ENCODE data around the gene CCSER1.

The CCSER1 gene

DNA sequence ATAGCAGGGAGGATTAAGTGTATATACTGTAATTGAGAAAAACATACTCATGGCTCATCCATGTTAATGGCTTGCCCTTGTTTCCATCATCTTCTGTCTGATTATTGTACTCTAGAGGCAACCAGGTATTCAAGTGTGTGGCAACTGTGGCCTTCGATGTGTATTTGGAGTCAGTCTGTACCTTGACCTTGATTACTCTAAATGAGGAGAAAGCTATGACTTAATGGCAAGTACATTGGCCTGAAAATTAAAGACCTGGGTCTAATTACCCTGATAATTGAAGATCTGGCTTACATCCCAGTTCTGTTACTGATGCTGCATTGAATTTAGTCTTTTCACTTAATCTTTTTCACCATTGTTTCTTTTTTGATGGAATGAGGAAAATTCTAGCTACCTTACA lies 409.2 kb downstream of the CCSER1 start:
- Histone ChIP-seq H2BK5ac (ENCODE audit: low read depth, low read length, poor library complexity) (no peak overlapping the region), H3K79me1 (ENCODE audit: low read length) (no peaks in the 10 kb centered on the region), H3K4me2 (ENCODE audit: low read length) (no peak overlapping the region), H3K79me2 (ENCODE audit: control insufficient read depth, insufficient read depth, low read length, poor library complexity) (no peaks in the 10 kb centered on the region), H3K18ac (ENCODE audit: low read length) (no peak overlapping the region), H4K8ac (ENCODE audit: low read depth, low read length) (no peak overlapping the region), H3K23ac (ENCODE audit: low read length) (no peak overlapping the region), H2AFZ (ENCODE audit: insufficient read depth, low read length, poor library complexity) (no peak overlapping the region), H4K91ac (ENCODE audit: low read depth, low read length) (no peak overlapping the region), H2BK12ac (ENCODE audit: low read length) (no peak overlapping the region), H3K14ac (ENCODE audit: low read length) (no peak overlapping the region), H2AK5ac (ENCODE audit: low read length) (no peak overlapping the region), H3K9me3 (ENCODE audit: insufficient read depth, low read depth, low read length) (no peaks in the 10 kb centered on the region), H4K12ac (ENCODE audit: low read depth, low read length) (no peak overlapping the region), H3K4ac (ENCODE audit: low read depth, low read length) (no peak overlapping the region), H3K36me3 (ENCODE audit: control insufficient read depth in 1 of 2, insufficient read depth in 2 of 2, low read length in 2 of 2) (no peaks in the 10 kb centered on the region), H3K4me3 (ENCODE audit: low read depth, low read length) (no peak overlapping the region), H3K9ac (ENCODE audit: low read length) (no peak overlapping the region), H3K27me3 (ENCODE audit: insufficient read depth, low read length) (no peaks in the 10 kb centered on the region), H3K4me1 (ENCODE audit: control insufficient read depth in 1 of 2, insufficient read depth in 2 of 2, low read length in 2 of 2) (no peaks in the 10 kb centered on the region), H3K27ac (ENCODE audit: low read depth, low read length) (no peak overlapping the region), H2BK120ac (ENCODE audit: insufficient read depth, low read length, poor library complexity) (no peak overlapping the region)
- no peak for DNase-seq
- WGBS (ENCODE audit: extremely low coverage, insufficient coverage, insufficient read length) = no CpG with 5 or more reads among the region's 1 CpG

DNA sequence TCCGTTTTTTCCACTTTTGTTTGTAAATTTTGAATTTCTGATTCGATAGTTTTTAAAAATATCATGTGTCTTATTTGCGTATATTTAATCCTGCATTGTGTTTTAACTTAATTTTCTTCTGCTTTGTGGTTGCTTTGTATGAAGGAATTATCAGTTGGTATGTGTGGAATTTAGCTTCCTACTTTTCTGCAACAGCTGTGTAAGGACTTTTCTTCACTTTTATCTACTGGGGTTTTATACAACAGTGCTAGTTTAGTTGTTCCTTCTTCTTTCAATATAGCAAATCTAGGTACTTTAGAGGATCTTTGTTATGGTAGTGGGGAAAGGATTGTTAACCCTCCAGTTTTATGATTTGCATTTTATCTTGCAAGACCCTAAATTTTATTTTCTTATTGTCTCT lies 410.3 kb downstream of the CCSER1 start:
- H3K4me1 ChIP-seq (ENCODE audit: control insufficient read depth in 1 of 2, insufficient read depth in 2 of 2, low read length in 2 of 2) = no peaks in the 10 kb centered on the region
- no peak overlapping the region for H2BK12ac ChIP-seq (ENCODE audit: low read length)
- H4K8ac ChIP-seq (ENCODE audit: low read depth, low read length) = no peak overlapping the region
- no peak overlapping the region for H2AFZ ChIP-seq (ENCODE audit: insufficient read depth, low read length, poor library complexity)
- H3K27ac ChIP-seq (ENCODE audit: low read depth, low read length) = no peak overlapping the region
- no peak overlapping the region for H4K91ac ChIP-seq (ENCODE audit: low read depth, low read length)
- no CpG with 5 or more reads among the region's 3 CpGs for WGBS (ENCODE audit: extremely low coverage, insufficient coverage, insufficient read length)
- H3K14ac ChIP-seq (ENCODE audit: low read length) = no peak overlapping the region
- H3K79me1 ChIP-seq (ENCODE audit: low read length) = no peaks in the 10 kb centered on the region
- no peaks in the 10 kb centered on the region for H3K79me2 ChIP-seq (ENCODE audit: control insufficient read depth, insufficient read depth, low read length, poor library complexity)
- H2AK5ac ChIP-seq (ENCODE audit: low read length) = no peak overlapping the region
- no peaks in the 10 kb centered on the region for H3K36me3 ChIP-seq (ENCODE audit: control insufficient read depth in 1 of 2, insufficient read depth in 2 of 2, low read length in 2 of 2)
- no peak overlapping the region for H3K9ac ChIP-seq (ENCODE audit: low read length)
- H3K4me2 ChIP-seq (ENCODE audit: low read length) = no peak overlapping the region
- no peaks in the 10 kb centered on the region for H3K9me3 ChIP-seq (ENCODE audit: insufficient read depth, low read depth, low read length)
- no peak overlapping the region for H3K23ac ChIP-seq (ENCODE audit: low read length)
- H2BK120ac ChIP-seq (ENCODE audit: insufficient read depth, low read length, poor library complexity) = no peak overlapping the region
- no peak for DNase-seq
- H3K18ac ChIP-seq (ENCODE audit: low read length) = no peak overlapping the region
- H3K4me3 ChIP-seq (ENCODE audit: low read depth, low read length) = no peak overlapping the region
- H4K12ac ChIP-seq (ENCODE audit: low read depth, low read length) = no peak overlapping the region
- no peaks in the 10 kb centered on the region for H3K27me3 ChIP-seq (ENCODE audit: insufficient read depth, low read length)
- no peak overlapping the region for H3K4ac ChIP-seq (ENCODE audit: low read depth, low read length)
- H2BK5ac ChIP-seq (ENCODE audit: low read depth, low read length, poor library complexity) = no peak overlapping the region

DNA sequence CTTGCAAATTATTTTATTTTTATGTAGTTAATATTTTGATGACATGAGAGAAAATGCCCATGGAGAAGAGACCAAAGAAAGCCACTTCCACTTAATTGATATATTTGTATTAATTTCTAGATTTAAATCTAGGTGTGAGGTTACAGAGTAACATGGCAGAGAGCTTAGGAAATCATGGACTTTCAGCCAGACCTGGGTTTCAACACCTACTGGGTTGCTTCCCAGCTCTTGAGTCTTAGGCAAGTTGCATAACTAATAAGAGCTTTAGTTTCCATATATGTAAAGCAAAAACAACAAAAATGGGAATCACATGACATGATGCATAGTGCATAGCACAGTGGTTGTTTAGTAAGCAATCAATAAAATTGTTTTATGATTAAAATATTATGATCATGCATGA lies 413.3 kb downstream of the CCSER1 start:
- no peak overlapping the region for H4K8ac ChIP-seq (ENCODE audit: low read depth, low read length)
- H3K79me1 ChIP-seq (ENCODE audit: low read length) = no peaks in the 10 kb centered on the region
- H2BK120ac ChIP-seq (ENCODE audit: insufficient read depth, low read length, poor library complexity) = no peak overlapping the region
- H3K9me3 ChIP-seq (ENCODE audit: insufficient read depth, low read depth, low read length) = no peaks in the 10 kb centered on the region
- no peaks in the 10 kb centered on the region for H3K36me3 ChIP-seq (ENCODE audit: control insufficient read depth in 1 of 2, insufficient read depth in 2 of 2, low read length in 2 of 2)
- no peak overlapping the region for H2AFZ ChIP-seq (ENCODE audit: insufficient read depth, low read length, poor library complexity)
- H3K14ac ChIP-seq (ENCODE audit: low read length) = no peak overlapping the region
- no peak overlapping the region for H3K4ac ChIP-seq (ENCODE audit: low read depth, low read length)
- H4K91ac ChIP-seq (ENCODE audit: low read depth, low read length) = no peak overlapping the region
- no peak overlapping the region for H4K12ac ChIP-seq (ENCODE audit: low read depth, low read length)
- H2AK5ac ChIP-seq (ENCODE audit: low read length) = no peak overlapping the region
- no peak overlapping the region for H3K27ac ChIP-seq (ENCODE audit: low read depth, low read length)
- no peak overlapping the region for H3K9ac ChIP-seq (ENCODE audit: low read length)
- no peaks in the 10 kb centered on the region for H3K79me2 ChIP-seq (ENCODE audit: control insufficient read depth, insufficient read depth, low read length, poor library complexity)
- H3K4me1 ChIP-seq (ENCODE audit: control insufficient read depth in 1 of 2, insufficient read depth in 2 of 2, low read length in 2 of 2) = no peaks in the 10 kb centered on the region
- no peaks in the 10 kb centered on the region for H3K27me3 ChIP-seq (ENCODE audit: insufficient read depth, low read length)
- H3K18ac ChIP-seq (ENCODE audit: low read length) = no peak overlapping the region
- H3K23ac ChIP-seq (ENCODE audit: low read length) = no peak overlapping the region
- H2BK5ac ChIP-seq (ENCODE audit: low read depth, low read length, poor library complexity) = no peak overlapping the region
- no peak overlapping the region for H2BK12ac ChIP-seq (ENCODE audit: low read length)
- no peak overlapping the region for H3K4me3 ChIP-seq (ENCODE audit: low read depth, low read length)
- no peak for DNase-seq
- no peak overlapping the region for H3K4me2 ChIP-seq (ENCODE audit: low read length)

DNA sequence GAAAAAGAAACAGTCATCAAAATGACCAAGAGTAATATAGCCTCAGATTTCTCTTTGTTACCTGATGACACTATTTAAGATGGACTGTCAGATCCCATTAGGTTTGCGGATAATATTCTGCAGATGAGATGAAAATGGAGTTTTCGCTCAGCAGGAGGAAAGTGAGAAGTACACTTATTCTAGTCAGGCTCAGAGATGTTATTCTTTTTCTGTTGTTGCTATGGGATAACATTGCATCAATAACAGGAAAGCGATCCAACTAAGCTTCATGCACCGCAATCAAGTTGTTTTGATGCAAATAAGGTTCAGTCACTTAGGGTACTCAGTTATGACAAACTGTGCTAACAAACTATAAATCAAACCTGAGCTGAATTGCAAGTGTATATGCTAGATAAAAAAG lies 415.0 kb downstream of the CCSER1 start:
- no peak overlapping the region for H4K91ac ChIP-seq (ENCODE audit: low read depth, low read length)
- no peak overlapping the region for H3K4ac ChIP-seq (ENCODE audit: low read depth, low read length)
- no peak overlapping the region for H3K9ac ChIP-seq (ENCODE audit: low read length)
- no peak overlapping the region for H2BK5ac ChIP-seq (ENCODE audit: low read depth, low read length, poor library complexity)
- H3K14ac ChIP-seq (ENCODE audit: low read length) = no peak overlapping the region
- no peak overlapping the region for H2AFZ ChIP-seq (ENCODE audit: insufficient read depth, low read length, poor library complexity)
- H3K4me3 ChIP-seq (ENCODE audit: low read depth, low read length) = no peak overlapping the region
- no CpG with 5 or more reads among the region's 4 CpGs for WGBS (ENCODE audit: extremely low coverage, insufficient coverage, insufficient read length)
- no peak overlapping the region for H2BK12ac ChIP-seq (ENCODE audit: low read length)
- H3K18ac ChIP-seq (ENCODE audit: low read length) = no peak overlapping the region
- H3K4me1 ChIP-seq (ENCODE audit: control insufficient read depth in 1 of 2, insufficient read depth in 2 of 2, low read length in 2 of 2) = no peaks in the 10 kb centered on the region
- H3K27me3 ChIP-seq (ENCODE audit: insufficient read depth, low read length) = no peaks in the 10 kb centered on the region
- DNase-seq = no peak
- no peak overlapping the region for H2BK120ac ChIP-seq (ENCODE audit: insufficient read depth, low read length, poor library complexity)
- H3K9me3 ChIP-seq (ENCODE audit: insufficient read depth, low read depth, low read length) = no peaks in the 10 kb centered on the region
- H3K79me2 ChIP-seq (ENCODE audit: control insufficient read depth, insufficient read depth, low read length, poor library complexity) = no peaks in the 10 kb centered on the region
- no peak overlapping the region for H4K12ac ChIP-seq (ENCODE audit: low read depth, low read length)
- H3K23ac ChIP-seq (ENCODE audit: low read length) = no peak overlapping the region
- no peaks in the 10 kb centered on the region for H3K36me3 ChIP-seq (ENCODE audit: control insufficient read depth in 1 of 2, insufficient read depth in 2 of 2, low read length in 2 of 2)
- H3K4me2 ChIP-seq (ENCODE audit: low read length) = no peak overlapping the region
- no peak overlapping the region for H3K27ac ChIP-seq (ENCODE audit: low read depth, low read length)
- H4K8ac ChIP-seq (ENCODE audit: low read depth, low read length) = no peak overlapping the region
- H3K79me1 ChIP-seq (ENCODE audit: low read length) = no peaks in the 10 kb centered on the region
- H2AK5ac ChIP-seq (ENCODE audit: low read length) = no peak overlapping the region

All from trophoblast cell (in vitro differentiated cells and primary cell).